T-helper 22 cell (primary cell): Measurements from ENCODE around the gene DST.

Experiments used
- DNase-seq: peaks from one replicate; pipeline ENCODE4 v3.0.0-alpha.2; 2020; ENCODE audit warnings: low read depth

Gene DST

GRCh38 chr6:56433119-56433518, 209.6 kb downstream of the DST start:
- no peak for DNase-seq

GRCh38 chr6:56432194-56432593, 210.5 kb downstream of the DST start:
- no peak for DNase-seq

- DNase-seq, result no peak
These were observed 211.8 kb downstream of the DST start for GRCh38 chr6:56430629-56431600.

- DNase-seq, result no peak
These were observed 218.1 kb downstream of the DST start for GRCh38 chr6:56424542-56425083.

GRCh38 chr6:56424064-56424463, 218.6 kb downstream of the DST start:
- DNase-seq, result no peak

GRCh38 chr6:56420296-56420695, 222.4 kb downstream of the DST start:
- DNase-seq, result no peak

GRCh38 chr6:56419191-56419590, 223.5 kb downstream of the DST start:
- DNase-seq, result no peak

- DNase-seq, result no peak
These were observed 224.9 kb downstream of the DST start for GRCh38 chr6:56417823-56418222.

- DNase-seq, result no peak
These were observed 226.4 kb downstream of the DST start for GRCh38 chr6:56416247-56416646.

GRCh38 chr6:56408976-56409375, 233.7 kb downstream of the DST start:
- DNase-seq, result no peak
